EH (cell line): ENCODE results near the gene ESPN.
"Not testable (repeated sequence)": the region's sequence is repeated elsewhere in the genome, so short reads cannot be mapped to it uniquely, and the experiment has no call there.

Source experiments
- DNase-seq: peaks from one replicate; pipeline ENCODE4 v3.0.0-alpha.2; 2015; ENCODE audit warnings: low read depth

The ESPN gene

DNA sequence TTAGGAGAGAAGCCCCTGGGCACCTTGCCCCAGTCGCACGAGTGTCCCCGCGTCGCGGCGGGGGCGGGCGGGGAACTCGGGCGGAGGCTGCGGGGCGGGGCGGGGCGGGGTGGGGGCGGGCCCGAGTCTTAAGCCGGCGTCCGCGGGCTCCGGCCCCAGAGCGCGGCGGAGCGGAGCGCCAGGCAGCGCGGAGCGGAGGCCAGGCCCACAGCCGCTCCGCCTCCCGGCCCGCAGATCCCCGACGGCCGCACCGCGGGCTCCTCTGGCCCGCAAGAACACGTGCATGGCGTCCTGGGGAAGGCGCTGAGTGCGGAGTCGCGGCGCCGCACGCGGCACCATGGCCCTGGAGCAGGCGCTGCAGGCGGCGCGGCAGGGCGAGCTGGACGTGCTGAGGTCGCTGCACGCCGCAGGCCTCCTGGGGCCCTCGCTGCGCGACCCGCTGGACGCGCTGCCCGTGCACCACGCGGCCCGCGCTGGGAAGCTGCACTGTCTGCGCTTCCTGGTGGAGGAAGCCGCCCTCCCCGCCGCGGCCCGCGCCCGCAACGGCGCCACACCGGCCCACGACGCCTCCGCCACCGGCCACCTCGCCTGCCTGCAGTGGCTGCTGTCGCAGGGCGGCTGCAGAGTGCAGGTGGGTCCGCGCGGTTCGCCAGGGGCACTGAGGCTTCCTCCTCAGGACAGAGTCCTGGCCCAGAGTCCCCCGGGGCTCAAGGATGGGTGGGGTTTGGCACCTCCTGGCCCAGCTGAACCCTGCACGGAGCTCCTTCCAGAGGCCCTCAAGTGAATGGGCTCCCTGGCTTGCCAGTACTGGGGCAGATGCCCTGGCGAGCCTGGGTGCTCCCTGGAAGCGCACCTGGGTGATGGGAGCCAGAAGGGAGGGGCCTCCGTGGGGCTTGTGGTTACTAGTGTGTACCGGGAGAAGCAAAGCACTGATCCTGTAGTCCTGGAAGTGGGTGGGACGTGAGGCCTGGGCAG, at the start of gene ESPN:
Gene ESPN (plus strand): TSS at position 158 of the 975 bp plus-strand sequence. CDS start 180 bp downstream, at position 338.
- no peak for DNase-seq

DNA sequence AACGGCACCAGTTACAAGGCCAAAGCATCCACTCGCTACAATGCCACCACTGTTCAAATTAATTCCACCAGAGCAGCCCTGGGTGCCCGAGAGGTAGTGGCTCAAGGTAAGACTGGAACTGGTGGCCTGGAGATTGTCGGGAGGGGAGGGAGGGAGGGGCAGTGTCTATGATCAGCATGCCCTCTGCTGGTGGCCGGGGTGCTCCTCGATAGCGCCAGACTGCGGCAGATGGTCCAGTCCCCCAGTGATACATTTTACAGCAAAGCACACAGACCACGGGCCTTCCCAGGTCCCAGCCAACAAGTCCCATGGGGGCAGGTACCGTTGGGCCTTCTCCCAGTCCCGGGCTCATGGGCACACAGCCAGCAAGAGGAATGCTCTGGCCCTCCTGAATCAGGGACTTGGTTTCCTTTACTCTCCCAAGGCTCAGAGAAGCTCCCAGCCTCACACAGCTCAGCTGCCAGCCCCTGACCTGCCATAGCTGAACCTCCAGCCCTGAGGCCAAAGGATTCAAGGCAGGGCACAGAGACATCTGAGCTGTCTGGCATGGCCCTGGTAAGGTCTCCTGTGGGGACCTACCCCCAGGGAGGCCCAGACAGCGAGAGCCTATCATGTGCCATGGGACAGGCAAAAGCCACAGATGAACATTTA, 46.4 kb upstream of the ESPN start:
- no peak for DNase-seq

GRCh38 chr1:6380037-6380436, 44.5 kb upstream of the ESPN start:
- DNase-seq, result no peak

DNA sequence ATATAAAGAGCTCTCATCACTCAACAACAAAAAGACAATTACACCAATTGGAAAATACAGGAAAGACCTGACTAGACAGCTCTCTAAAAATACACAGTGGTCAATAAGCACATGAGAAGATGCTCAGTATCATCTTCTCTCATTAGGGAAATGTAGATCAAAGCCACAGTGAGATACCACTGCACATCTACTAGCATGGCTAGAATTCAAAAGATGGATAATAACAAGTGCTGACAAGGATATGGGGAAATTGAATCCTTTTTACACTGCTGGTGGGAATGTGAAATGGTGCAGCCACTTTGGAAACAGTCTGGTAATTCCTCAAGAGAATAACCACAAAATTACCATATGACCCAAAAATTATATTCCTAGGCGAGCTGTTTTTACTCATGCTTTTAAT, 40.4 kb upstream of the ESPN start:
- DNase-seq, result no peak

DNA sequence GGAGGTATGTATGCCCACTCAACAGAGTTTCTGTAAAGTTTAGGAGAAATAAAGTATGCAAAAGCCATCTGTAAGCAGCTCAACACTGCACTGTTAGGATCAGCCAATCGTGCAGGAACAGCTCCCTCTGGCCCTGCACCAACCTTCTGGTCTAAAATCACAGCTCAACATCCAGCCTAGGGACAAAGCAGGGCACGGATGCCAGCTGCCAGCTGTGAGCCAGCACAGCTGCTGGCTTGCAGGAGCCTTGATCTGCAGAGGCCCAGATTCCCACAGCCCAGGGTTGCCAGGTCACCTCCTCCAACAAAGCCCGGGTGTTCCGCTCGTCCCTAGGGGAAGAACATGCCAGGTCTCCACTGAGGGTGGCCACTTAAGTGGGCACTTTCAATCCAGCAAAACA, 39.6 kb upstream of the ESPN start:
- no peak for DNase-seq

- peak; percentile 78 for DNase-seq
Measured at GRCh38 chr1:6385488-6386191, 38.9 kb upstream of the ESPN start.

DNA sequence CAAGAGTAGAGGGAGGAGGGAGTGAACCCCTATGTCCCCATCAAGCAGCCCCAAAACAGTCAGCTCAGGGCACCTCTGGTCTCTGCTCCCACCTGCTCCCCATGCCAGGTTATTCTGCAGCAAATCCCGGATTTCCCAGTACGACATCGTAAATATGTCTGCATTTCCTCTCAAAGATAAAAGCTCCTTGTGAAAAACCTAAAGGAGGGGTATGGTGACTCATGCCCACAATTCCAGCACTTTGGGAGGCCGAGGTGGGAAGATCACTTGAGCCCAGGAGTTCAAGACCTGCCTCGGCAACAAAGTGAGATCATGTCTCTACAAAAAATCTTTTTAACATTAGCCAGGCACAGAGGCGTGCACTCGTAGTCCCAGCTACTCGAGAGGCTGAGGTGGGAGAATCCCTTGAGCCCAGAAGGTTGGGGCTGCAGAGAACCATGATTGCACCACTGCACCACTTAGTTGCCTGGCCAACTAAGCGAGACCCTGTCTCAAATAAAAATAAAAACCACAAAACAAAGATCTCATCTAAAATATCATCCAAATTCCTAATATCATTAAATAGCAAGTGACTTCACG, 38.1 kb upstream of the ESPN start:
- DNase-seq, result peak; percentile 51

DNA sequence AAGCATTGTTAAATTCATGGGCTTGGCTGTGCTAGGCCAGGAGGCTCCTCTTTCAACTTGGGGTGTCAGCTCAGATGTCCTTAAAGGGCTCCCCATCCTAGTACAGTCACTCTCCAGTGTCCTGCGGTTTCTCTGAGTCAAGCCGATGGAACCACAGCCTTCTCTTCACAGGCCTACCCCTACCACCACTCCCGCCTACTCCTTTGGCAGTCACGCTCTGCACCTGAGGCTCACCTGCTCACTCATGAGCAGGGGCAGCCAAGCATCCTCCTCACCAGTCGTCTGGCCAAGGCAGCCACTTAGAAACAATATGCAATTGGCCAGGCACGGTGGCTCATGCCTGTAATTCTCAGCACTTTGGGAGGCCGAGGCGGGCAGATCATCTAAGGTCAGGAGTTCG, 34.6 kb upstream of the ESPN start:
- no peak for DNase-seq

DNA sequence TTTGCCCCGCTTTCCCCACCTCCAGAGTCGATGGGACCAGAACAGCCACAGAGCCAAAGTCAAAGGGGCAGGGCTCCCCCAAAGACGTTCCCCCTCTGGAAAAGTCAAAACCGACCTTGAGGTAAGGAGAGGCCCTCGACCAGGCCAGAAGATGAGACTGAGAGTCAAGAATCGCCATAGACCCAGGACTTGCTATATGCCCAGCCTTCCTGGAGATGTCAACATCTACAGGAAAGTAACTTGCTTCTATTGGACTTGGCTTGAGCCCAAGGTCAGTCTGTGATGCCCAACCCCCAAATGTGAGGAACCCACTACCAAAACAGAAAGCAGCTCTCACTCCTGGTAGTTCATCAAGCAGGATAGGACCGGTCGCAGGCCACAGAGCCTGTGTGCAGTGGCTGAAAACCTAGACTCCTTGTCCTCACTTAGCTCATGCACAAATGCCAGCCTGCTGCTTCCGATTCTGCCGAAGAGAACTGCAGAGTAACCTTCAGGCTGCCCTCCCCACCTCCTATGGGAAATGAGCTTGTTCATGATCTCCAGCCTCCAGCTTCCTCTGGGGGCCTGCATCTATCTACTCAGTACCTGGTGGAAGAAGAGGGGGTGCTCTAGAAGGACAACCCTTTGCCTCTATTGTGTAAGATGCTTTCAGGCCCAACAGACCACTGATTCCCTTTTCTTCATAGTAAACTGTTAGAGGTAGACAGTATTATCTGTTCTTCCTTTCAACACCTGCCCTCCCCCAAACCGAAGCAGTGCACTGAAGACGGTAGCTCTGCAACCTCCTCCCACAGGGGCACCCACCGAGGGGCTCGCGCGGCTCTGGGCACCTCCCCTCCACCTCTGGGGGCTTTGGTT, 32.4 kb upstream of the ESPN start:
- peak; percentile 20 for DNase-seq

- DNase-seq, result no peak
Measured at GRCh38 chr1:6392809-6393399, 31.7 kb upstream of the ESPN start.

DNA sequence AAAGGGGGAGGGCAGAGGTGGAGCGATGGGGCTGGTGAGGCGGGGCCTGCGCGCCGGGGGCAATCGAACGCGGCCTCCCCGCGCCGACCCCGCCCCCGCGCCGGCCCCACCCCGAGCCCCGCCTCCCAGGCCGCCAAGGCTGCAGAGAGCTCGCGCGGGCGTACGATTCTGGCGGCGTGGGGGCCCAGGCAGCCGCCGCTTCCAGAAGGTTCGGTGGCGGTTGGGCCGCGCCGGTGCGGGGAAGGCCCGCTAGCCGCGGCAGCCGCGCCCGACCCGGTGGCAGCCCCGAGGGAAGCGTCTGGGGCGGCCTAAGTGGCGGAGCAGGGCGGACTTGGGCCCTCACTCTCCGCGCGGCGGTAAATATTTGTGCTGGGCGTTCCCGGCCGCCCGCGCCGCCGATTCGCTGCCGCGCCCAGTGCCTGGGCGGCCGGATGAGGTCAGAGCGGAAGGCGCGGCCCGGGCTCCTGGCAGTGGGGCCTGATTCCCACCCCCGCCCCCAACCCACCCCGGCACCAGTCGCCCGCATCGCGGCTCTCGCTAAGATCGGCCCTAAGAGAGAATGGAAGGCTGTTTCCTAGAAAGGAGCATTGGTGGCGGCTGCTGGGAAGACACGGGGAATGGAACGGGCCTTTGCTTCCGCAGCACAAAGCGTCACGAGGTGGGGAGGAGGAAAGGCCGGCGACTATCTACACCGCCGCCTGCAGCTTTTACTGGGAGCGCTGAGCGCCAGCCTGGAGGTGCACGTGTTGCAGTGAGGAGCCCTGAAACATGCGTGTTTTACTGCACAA, 31.0 kb upstream of the ESPN start, which contains the start of gene ACOT7:
Gene ACOT7 (minus strand): TSS at position 368 of the 788 bp plus-strand sequence. CDS start 368 bp downstream, outside the sequence.
- DNase-seq, result peak; percentile 87

DNA sequence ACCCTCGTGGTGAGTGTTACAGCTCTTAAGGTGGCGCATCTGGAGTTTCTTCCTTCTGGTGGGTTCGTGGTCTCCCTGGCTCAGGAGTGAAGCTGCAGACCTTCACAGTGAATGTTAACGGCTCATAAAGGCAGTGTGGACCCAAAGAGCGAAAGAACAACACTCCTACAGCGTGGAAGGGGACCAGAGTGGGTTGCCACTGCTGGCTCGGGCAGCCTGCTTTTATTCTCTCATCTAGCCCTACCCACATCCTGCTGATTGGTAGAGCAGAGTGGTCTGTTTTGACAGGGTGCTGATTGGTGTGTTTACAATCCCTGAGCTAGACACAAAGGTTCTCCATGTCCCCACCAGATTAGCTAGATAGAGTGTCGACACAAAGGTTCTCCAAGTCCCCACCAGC, 29.4 kb upstream of the ESPN start:
- DNase-seq, result not testable (repeated sequence)

DNA sequence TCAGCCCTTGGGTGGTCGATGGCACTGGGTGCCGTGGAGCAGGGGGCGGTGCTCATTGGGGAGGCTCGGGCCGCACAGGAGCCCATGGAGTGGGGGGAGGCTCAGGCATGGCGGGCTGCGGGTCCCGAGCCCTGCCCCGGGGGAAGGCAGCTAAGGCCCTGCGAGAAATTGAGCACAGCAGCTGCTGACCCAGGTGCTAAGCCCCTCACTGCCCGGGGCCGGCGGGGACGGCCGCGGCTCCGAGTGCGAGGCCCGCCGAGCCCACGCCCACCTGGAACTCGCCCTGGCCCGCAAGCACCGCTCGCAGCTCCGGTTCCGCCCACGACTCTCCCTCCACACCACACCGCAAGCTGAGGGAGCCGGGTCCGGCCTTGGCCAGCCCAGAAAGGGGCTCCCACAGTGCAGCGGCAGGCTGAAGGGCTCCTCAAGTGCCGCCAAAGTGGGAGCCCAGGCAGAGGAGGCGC, 28.8 kb upstream of the ESPN start:
- not testable (repeated sequence) for DNase-seq

DNA sequence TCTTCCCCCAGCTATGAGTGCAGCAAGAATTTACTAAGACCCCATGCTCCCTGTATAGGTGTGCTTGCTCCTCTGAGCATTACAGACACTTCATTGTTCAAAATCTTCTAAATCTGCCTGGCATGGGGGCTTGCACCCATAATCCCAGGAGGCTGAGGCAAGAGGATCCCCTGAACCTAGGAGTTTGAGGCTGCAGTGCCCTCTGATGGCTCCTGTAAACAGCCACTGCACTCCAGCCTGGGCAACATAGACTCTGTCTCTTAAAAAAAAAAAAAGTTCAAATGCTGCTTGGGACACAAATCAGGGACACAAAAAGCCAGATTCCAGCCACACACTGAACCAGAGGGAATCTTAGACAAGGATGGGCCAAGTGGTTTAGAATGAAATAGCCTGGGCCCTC, 27.6 kb upstream of the ESPN start:
- no peak for DNase-seq

DNA sequence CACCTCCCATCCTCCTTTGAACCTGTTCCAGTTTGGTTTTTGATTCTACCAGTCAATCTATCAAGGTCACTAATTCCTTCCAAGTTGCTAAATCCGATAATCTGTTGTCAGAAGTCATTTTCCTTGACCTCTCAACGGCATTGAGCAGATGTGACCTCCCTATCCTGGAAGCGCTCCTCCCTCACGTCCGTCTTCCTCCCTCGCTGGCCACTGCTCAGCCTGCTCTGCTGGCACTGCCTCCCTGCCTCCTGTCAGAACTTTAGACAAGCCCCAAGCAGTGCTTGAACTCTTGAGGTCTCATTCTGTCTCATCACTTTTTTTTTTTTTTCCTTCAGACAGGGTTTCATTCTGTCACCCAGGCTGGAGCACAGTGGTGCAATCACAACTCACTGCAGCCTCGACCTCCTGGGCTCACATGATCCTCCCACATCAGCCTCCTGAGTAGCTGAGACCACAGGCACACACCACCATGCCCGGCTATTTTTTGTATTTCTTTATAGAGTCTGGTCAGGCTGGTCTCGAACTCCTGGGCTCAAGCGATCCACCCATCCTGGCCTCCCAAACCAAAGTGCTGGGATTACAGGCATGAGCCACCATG, 26.6 kb upstream of the ESPN start:
- no peak for DNase-seq

DNA sequence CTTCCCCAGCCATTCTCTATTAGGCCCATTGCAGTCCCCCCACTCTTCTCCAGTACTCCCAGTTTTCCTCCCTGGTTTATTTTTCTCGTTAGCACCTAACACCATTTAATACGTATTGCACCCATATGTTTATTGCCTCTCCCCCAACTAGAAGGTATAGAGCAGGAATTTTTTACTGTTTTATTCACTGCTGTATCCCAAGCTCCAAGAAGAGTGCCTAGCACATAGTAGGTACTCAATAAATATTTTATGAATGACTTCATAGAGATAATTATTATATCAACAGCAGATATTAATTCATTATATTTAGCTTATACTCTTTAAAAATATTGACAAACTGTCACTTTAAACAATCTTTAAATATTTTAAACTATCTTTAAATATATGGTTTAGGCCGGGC, 25.3 kb upstream of the ESPN start:
- no peak for DNase-seq

GRCh38 chr1:6401673-6402072, 22.9 kb upstream of the ESPN start:
- DNase-seq, result no peak

- no peak for DNase-seq
Measured at GRCh38 chr1:6408023-6408422, 16.6 kb upstream of the ESPN start.

DNA sequence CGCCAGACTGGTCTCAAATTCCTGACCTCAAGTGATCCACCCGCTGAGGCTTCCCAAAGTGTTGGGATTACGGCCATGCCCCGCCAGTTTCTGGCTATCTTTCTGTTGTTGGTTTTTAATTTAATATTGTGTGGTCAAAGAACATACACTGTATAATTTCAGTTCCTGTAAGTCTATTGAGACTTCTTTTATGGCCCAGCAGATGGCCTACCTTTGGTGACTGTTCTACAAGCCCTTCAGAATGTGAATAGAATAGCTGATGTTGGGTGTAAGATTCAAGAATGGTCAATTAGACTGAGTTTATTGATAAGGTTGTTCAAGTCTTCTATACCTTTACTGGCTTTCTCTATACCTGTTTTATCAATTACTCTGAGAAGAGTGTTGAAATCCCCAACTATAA, 15.5 kb upstream of the ESPN start:
- DNase-seq, result no peak
